Heart right ventricle (tissue), 16 donors: ENCODE measurements around the gene HSD11B2. TPM values are rescaled to one million over a fixed set of nuclear protein-coding genes. Genes with fewer than 3 reads are reported as not detected.
A peak's percentile ranks its signal among the peaks of the same experiment; 100 is the strongest.

ENCODE experiments used
- ATAC-seq, 8 donors: fragments of 200-7000 bp; cut with Tn5 transposase; one replicate each; pipeline ENCODE4 v1.9.1; 2020; ENCODE audit warnings: mild to moderate bottlenecking in 8 of 8, moderate library complexity in 8 of 8, moderate number of reproducible peaks in 1 of 8
- DNase-seq, 2 donors: peaks; one replicate each; pipeline ENCODE4 v3.0.0-alpha.2; 2020
- H3K27ac ChIP-seq, 10 donors: fragments of 200-600 bp; sonication (generic) in 2 of 10; one replicate each; pipeline versions ENCODE4 v1.5.0 to v1.8.0; 2020 to 2022; ENCODE audit warnings: mild to moderate bottlenecking in 3 of 10
- H3K27me3 ChIP-seq, 7 donors: fragments of 200-600 bp; one replicate each; pipeline ENCODE4 v1.8.0; 2021 to 2022; ENCODE audit warnings: mild to moderate bottlenecking in 2 of 7
- H3K36me3 ChIP-seq, 9 donors: fragments of 200-600 bp; sonication (generic) in 1 of 9; one replicate each; pipeline versions ENCODE4 v1.5.0 to v1.8.0; 2020 to 2022; ENCODE audit warnings: mild to moderate bottlenecking in 2 of 9
- H3K4me1 ChIP-seq, 9 donors: fragments of 200-600 bp; sonication (generic) in 1 of 9; one replicate each; pipeline versions ENCODE4 v1.5.0 to v1.8.0; 2020 to 2022; ENCODE audit warnings: mild to moderate bottlenecking in 4 of 9
- H3K4me3 ChIP-seq, 10 donors: fragments of 200-600 bp; sonication (generic) in 2 of 10; one replicate each; pipeline versions ENCODE4 v1.5.0 to v1.8.0; 2020 to 2022; ENCODE audit warnings: mild to moderate bottlenecking in 7 of 10, moderate library complexity in 2 of 10
- H3K9me3 ChIP-seq, 11 donors: fragments of 200-600 bp in 10 of 11; sonication (generic) in 2 of 11; one replicate each; pipeline versions ENCODE4 v1.5.0 to v1.8.0; 2013 to 2022; ENCODE audit warnings: mild to moderate bottlenecking in 2 of 11, control low read depth in 1 of 11, moderate library complexity in 1 of 11
- WGBS, 2 donors: extraction: QIAGEN DNeasy Blood & Tissue Kit; methylation state at CpG; one replicate each; pipeline ENCODE4 v1.1.7; 2013; ENCODE audit warnings: inconsistent platforms in 1 of 2; 5-methylcytosine and 5-hydroxymethylcytosine counted together
- intact Hi-C, 10 donors: fragments of 100-400 bp; cut with DNase I; formaldehyde crosslinking; loops; one replicate each; pipeline versions ENCODE4 v1.11.1 to v1.14.2; 2022
- polyA plus RNA-seq, 2 donors: library from polyadenylated mRNA; stranded (reverse); fragments of 200-250 nt; gene quantifications; one replicate each; pipeline ENCODE4 v1.2.3, GENCODE V29; 2013
- total RNA-seq, 10 donors: library from RNA; stranded (reverse); fragmentation: NEBNext Ultra II Directional in 3 of 10; extraction: Animal tissue kit (Norgen Biotek cat#: 25700) in 3 of 10; gene quantifications; one replicate each; pipeline versions ENCODE4 v1.2.1 to v1.2.4, GENCODE V29; 2021 to 2023
- TF ChIP-seq, protein P1 (sequence below), 9 donors: fragments of 200-600 bp; sonication (generic) in 2 of 9; IDR thresholded peaks; one replicate each; pipeline versions ENCODE4 v1.5.0 to v1.8.0; 2021 to 2022; ENCODE audit warnings: antibody characterized with exemption in 9 of 9, mild to moderate bottlenecking in 5 of 9, moderate library complexity in 1 of 9
- donor health status: Arrhythmogenic right ventricular cardiomyopathy.
- donor health status: ischemic (EF 13 %, LVEDD 7.1; RV severe dilation, severe dysfunction).
- donor health status: healthy with polysubstance abuse.
- donor health status: DM: no; HTN: yes; CAD: no.
- donor health status: DM: no; HTN: no; CAD: no.
- donor health status: ischemic (EF 25% LVEDD 6.9; RV normal size, moderate dysfunction).
- donor health status: ischemic (EF 25% LVEDD 5.7; RV mildly dilated, moderate dysfunction).
- donor health status: healthy.
- donor health status: DM: yes; HTN: yes; CAD: no.
- donor health status: Ischemic cardiomyopathy.
- donor health status: ischemic (EF 35%, LVEDD 5.7; RV mildly dilated, moderate dysfunction).
- donor health status: nonischemic (EF 11% LVEDD 7.7; RV severe dilation, severe dysfunction).
- donor health status: DM: yes; HTN: yes; CAD: no.
- donor health status: PGD.
- donor health status: ischemic (EF 29% LVEDD 5.4; RV normal size, mild dysfunction).
- donor health status: nonischemic (EF 23%, LVEDD 6.1; RV moderate dilation, normal function).

The HSD11B2 gene
- total and polyA plus RNA-seq, 12 donors, result 0.16 to 1.4 (median 0.51) TPM; not detected in 1

DNA sequence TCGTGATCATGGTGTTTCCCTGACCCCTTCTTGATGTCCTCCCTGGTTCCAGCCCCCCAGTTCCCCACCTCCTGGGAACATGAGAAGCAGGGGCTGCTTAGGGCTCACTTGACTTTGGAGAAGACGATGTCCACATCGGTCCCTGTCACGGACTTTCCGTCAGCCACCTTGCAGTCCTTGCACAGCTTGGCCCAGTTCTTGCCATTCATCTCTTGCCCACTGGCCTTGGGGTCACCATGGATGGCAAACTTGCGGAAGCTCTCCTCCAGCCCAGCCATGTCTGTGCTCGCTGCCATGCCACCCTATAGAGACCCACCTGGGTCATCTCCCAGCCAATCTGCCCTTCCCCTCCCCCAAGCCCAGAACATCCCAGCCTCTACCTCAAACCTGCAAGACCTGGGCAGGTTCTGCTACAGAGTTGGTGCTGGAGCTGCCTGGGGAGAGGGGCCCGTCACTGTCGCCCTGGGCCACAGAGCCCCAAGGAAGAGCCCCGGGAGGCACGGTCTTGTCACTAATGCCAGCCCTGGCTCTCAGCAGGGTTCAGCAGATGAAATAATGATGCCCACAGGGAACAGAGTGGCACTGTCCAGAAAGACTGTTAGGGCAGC lies 40.0 kb upstream of the HSD11B2 start:
- TF ChIP-seq, protein P1, sequence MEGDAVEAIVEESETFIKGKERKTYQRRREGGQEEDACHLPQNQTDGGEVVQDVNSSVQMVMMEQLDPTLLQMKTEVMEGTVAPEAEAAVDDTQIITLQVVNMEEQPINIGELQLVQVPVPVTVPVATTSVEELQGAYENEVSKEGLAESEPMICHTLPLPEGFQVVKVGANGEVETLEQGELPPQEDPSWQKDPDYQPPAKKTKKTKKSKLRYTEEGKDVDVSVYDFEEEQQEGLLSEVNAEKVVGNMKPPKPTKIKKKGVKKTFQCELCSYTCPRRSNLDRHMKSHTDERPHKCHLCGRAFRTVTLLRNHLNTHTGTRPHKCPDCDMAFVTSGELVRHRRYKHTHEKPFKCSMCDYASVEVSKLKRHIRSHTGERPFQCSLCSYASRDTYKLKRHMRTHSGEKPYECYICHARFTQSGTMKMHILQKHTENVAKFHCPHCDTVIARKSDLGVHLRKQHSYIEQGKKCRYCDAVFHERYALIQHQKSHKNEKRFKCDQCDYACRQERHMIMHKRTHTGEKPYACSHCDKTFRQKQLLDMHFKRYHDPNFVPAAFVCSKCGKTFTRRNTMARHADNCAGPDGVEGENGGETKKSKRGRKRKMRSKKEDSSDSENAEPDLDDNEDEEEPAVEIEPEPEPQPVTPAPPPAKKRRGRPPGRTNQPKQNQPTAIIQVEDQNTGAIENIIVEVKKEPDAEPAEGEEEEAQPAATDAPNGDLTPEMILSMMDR (IDR thresholded peaks at IDR 0.05), result no peak
- 91 to 92% methylated on average over 11 of the region's 11 CpGs for WGBS, 2 donors
- no peak for DNase-seq
- ATAC-seq, result no peak
- no peaks in the 10 kb centered on the region for H3K36me3 ChIP-seq
- peaks cover 0 to 37% (median 9%) of the 10 kb centered on the region in 7 donors for H3K27me3 ChIP-seq
- peak overlapping the region in 2 of 10 donors; percentile 22 to 36 for H3K27ac ChIP-seq
- H3K4me1 ChIP-seq, result peaks cover 9 to 60% (median 26%) of the 10 kb centered on the region in 9 donors
- H3K4me3 ChIP-seq, result peak overlapping the region in 1 of 10 donors; percentile 62
- intact Hi-C loops, result loop anchor here in 4 of 10 donors (5.0 to 10.0 kb wide), 4 partner anchors 106 to 126 kb away; partner anchors contain the start of gene PLEKHG4 (in 2 of the 4)
- H3K9me3 ChIP-seq, result no peaks in the 10 kb centered on the region

DNA sequence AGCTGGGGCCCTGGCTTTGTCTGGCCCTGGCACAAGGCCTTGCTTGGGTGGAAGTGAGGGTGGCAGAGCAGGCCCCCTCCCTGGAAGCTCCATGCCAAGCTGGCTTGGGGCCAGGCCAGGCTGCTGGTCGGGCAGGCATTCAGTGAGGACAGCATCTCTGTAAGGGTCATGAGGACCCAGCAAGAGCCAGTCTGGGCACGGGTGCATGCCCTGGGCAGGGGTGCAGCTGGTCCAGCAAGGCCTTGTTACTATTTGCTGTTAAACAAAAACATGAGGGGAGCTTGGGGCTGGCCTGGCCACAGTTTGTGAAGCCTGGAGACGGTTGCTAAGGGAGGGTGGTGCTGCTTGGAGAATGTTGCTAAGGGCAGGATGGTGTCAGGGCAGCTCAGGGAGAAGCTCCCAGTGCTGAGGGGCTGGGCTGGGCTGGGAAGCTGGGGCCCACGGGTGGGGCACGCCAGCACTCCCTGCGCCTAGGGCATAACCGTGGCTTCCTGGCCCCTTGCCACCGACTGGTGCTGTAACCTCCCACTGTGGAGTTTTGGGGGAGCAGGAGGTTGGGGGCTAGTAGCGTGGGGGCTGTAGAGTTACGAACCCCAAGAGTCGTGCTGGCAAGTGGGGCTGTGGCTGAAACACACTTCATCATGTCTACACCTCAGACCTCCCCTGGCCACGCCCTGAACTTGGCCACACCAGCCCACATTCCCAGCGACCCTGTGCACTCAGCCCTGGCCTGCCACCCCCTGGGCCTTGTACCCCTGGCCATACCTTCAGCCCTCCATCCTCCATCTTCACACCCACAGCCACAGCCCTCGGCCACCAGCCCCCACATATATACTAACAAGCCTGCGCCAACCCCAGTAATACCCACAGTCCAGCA lies 39.3 kb upstream of the HSD11B2 start:
- WGBS, 2 donors, result 67 to 73% methylated on average over 15 of the region's 15 CpGs
- Histone ChIP-seq H3K36me3 (no peaks in the 10 kb centered on the region), H3K4me3 (peak overlapping the region in 9 of 10 donors; percentile 7 to 62 (median 48)), H3K9me3 (no peaks in the 10 kb centered on the region), H3K27ac (peak overlapping the region in 5 of 10 donors; percentile 57 to 84 (median 72)), H3K4me1 (peaks cover 16 to 68% (median 33%) of the 10 kb centered on the region in 9 donors), H3K27me3 (peaks cover 0 to 44% (median 9%) of the 10 kb centered on the region in 7 donors)
- intact Hi-C loops, result loop anchor here in 4 of 10 donors (5.0 to 10.0 kb wide), 4 partner anchors 107 to 127 kb away; partner anchors contain the start of gene PLEKHG4 (in 2 of the 4)
- TF ChIP-seq, protein P1 (IDR thresholded peaks at IDR 0.05), result no peak
- peak in 1 of 2 donors; percentile 44 for DNase-seq
- ATAC-seq, result no peak

DNA sequence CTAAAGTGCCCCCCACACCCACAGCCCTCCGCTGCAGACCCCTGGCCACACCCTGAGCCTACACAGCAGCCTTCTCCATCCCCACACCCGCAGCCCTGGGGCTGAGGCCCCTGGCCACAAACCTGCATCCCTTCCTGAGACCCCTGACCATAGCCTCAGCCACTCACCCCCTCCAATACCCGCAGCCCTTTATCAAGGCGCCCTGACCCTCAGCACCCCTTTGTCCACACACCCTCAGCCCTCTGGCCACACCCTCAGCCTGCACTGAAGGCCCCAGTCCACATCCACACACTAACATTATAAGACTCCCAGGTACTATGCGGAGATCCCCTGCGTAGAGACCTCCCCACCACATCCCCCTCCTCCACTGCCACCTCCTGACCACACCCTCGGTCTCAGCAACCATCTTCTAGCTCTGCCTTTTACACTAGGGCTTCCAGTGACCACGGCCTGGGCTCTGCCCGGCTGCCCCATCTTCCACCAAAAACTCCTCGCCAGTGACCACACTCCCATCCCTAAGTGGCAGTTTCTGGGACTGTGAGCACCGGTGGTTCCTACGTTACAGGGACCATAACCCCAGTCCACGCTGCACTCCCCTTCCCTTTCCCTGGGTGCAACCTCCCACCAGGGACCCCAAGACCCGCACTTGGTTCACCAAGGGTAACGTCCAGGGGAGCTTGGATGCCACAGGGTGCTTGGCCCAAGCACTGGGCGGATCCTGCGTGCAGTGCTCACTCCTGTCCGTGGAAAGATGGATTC lies 38.4 kb upstream of the HSD11B2 start:
- Histone ChIP-seq H3K4me1 (peaks cover 24 to 76% (median 41%) of the 10 kb centered on the region in 9 donors), H3K27ac (peak overlapping the region in 8 of 10 donors; percentile 44 to 84 (median 59)), H3K4me3 (peak overlapping the region; percentile 21 to 62 (median 48)), H3K36me3 (no peaks in the 10 kb centered on the region), H3K27me3 (peaks cover 0 to 45% (median 9%) of the 10 kb centered on the region in 7 donors), H3K9me3 (no peaks in the 10 kb centered on the region)
- TF ChIP-seq, protein P1 (IDR thresholded peaks at IDR 0.05), result no peak
- DNase-seq (no peak), ATAC-seq (no peak)
- intact Hi-C loops, result loop anchor here in 4 of 10 donors (5.0 to 10.0 kb wide), 4 partner anchors 108 to 128 kb away; partner anchors contain the start of gene PLEKHG4 (in 2 of the 4)
- 67 to 77% methylated on average over 18 of the region's 18 CpGs for WGBS, 2 donors
